T-helper 2 cell treated with Interferon-gamma antibody and Interleukin-4, amounts not matched to agents 5 μg/mL and 100 μg/mL, for 36 hours (primary cell): ENCODE results near the gene NEK1.

Experiments
- DNase-seq: peaks from one replicate; pipeline ENCODE4 v3.0.0; 2021; ENCODE audit warnings: low spot score
- H3K27ac Mint-ChIP-seq: one replicate; pipeline ENCODE4 v1.8.0; 2021; ENCODE audit warnings: mild to moderate bottlenecking, mixed read lengths
- H3K27me3 Mint-ChIP-seq: one replicate; pipeline ENCODE4 v1.8.0; 2021; ENCODE audit warnings: low read depth, mixed read lengths
- H3K36me3 Mint-ChIP-seq: one replicate; pipeline ENCODE4 v1.8.0; 2021; ENCODE audit warnings: low read depth, mixed read lengths
- H3K4me1 Mint-ChIP-seq: one replicate; pipeline ENCODE4 v1.8.0; 2021; ENCODE audit warnings: low read depth, mixed read lengths
- H3K4me3 Mint-ChIP-seq: one replicate; pipeline ENCODE4 v1.8.0; 2022; ENCODE audit warnings: mild to moderate bottlenecking, moderate library complexity, mixed read lengths
- H3K9me3 Mint-ChIP-seq: one replicate; pipeline ENCODE4 v1.8.0; 2021; ENCODE audit warnings: mixed read lengths

Gene NEK1

GRCh38 chr4:169398316-169398715, 214.1 kb downstream of the NEK1 start:
- no peak overlapping the region for H3K27ac Mint-ChIP-seq
- H3K4me3 Mint-ChIP-seq: no peak overlapping the region
- H3K4me1 Mint-ChIP-seq: peaks cover 2% of the 10 kb centered on the region
- no peaks in the 10 kb centered on the region for H3K9me3 Mint-ChIP-seq
- no peaks in the 10 kb centered on the region for H3K27me3 Mint-ChIP-seq
- DNase-seq: no peak
- H3K36me3 Mint-ChIP-seq: peaks cover 12% of the 10 kb centered on the region

- no peaks in the 10 kb centered on the region for H3K9me3 Mint-ChIP-seq
- peaks cover 12% of the 10 kb centered on the region for H3K36me3 Mint-ChIP-seq
- H3K4me1 Mint-ChIP-seq: peaks cover 2% of the 10 kb centered on the region
- no peak overlapping the region for H3K4me3 Mint-ChIP-seq
- H3K27ac Mint-ChIP-seq: no peak overlapping the region
- no peak for DNase-seq
- no peaks in the 10 kb centered on the region for H3K27me3 Mint-ChIP-seq
Observed at GRCh38 chr4:169397762-169398161, 214.6 kb downstream of the NEK1 start.

- H3K27me3 Mint-ChIP-seq: no peaks in the 10 kb centered on the region
- H3K4me1 Mint-ChIP-seq: no peaks in the 10 kb centered on the region
- H3K27ac Mint-ChIP-seq: no peak overlapping the region
- H3K9me3 Mint-ChIP-seq: peaks cover 10% of the 10 kb centered on the region
- no peak for DNase-seq
- H3K36me3 Mint-ChIP-seq: no peaks in the 10 kb centered on the region
- H3K4me3 Mint-ChIP-seq: no peak overlapping the region
Observed at GRCh38 chr4:169385376-169385775, 227.0 kb downstream of the NEK1 start.

- Mint-ChIP-seq H3K27ac (no peak overlapping the region), H3K27me3 (no peaks in the 10 kb centered on the region), H3K4me3 (no peak overlapping the region), H3K9me3 (peaks cover 10% of the 10 kb centered on the region), H3K4me1 (no peaks in the 10 kb centered on the region), H3K36me3 (no peaks in the 10 kb centered on the region)
- DNase-seq: no peak
Observed at GRCh38 chr4:169384779-169385178, 227.6 kb downstream of the NEK1 start.

GRCh38 chr4:169383724-169384123, 228.7 kb downstream of the NEK1 start:
- no peaks in the 10 kb centered on the region for H3K36me3 Mint-ChIP-seq

GRCh38 chr4:169379688-169380087, 232.7 kb downstream of the NEK1 start:
- H3K27me3 Mint-ChIP-seq: peaks cover 2% of the 10 kb centered on the region
- peaks cover 33% of the 10 kb centered on the region for H3K9me3 Mint-ChIP-seq
- no peak overlapping the region for H3K27ac Mint-ChIP-seq
- no peak overlapping the region for H3K4me3 Mint-ChIP-seq
- peaks cover 2% of the 10 kb centered on the region for H3K36me3 Mint-ChIP-seq
- no peak for DNase-seq
- H3K4me1 Mint-ChIP-seq: no peaks in the 10 kb centered on the region

More at GRCh38 chr4:169383724-169384123, 228.7 kb downstream of the NEK1 start:
- DNase-seq: no peak
- Mint-ChIP-seq H3K9me3 (peaks cover 18% of the 10 kb centered on the region), H3K27ac (no peak overlapping the region), H3K4me1 (no peaks in the 10 kb centered on the region), H3K27me3 (no peaks in the 10 kb centered on the region), H3K4me3 (no peak overlapping the region)

GRCh38 chr4:169377367-169377766, 235.0 kb downstream of the NEK1 start:
- Mint-ChIP-seq H3K4me3 (no peak overlapping the region), H3K9me3 (peaks cover 33% of the 10 kb centered on the region), H3K27ac (no peak overlapping the region), H3K36me3 (peaks cover 2% of the 10 kb centered on the region), H3K27me3 (peaks cover 2% of the 10 kb centered on the region), H3K4me1 (no peaks in the 10 kb centered on the region)
- no peak for DNase-seq

- peaks cover 32% of the 10 kb centered on the region for H3K9me3 Mint-ChIP-seq
Observed at GRCh38 chr4:169376421-169376820, 236.0 kb downstream of the NEK1 start.

GRCh38 chr4:169372791-169373190, 239.6 kb downstream of the NEK1 start:
- Mint-ChIP-seq H3K36me3 (peaks cover 2% of the 10 kb centered on the region), H3K4me1 (no peaks in the 10 kb centered on the region), H3K27ac (no peak overlapping the region), H3K4me3 (no peak overlapping the region), H3K9me3 (peaks cover 17% of the 10 kb centered on the region), H3K27me3 (peaks cover 2% of the 10 kb centered on the region)
- no peak for DNase-seq

More at GRCh38 chr4:169376421-169376820, 236.0 kb downstream of the NEK1 start:
- peaks cover 2% of the 10 kb centered on the region for H3K36me3 Mint-ChIP-seq
- no peak for DNase-seq
- peaks cover 2% of the 10 kb centered on the region for H3K27me3 Mint-ChIP-seq
- H3K4me1 Mint-ChIP-seq: no peaks in the 10 kb centered on the region
- no peak overlapping the region for H3K4me3 Mint-ChIP-seq
- no peak overlapping the region for H3K27ac Mint-ChIP-seq

GRCh38 chr4:169369634-169370033, 242.7 kb downstream of the NEK1 start:
- no peaks in the 10 kb centered on the region for H3K4me1 Mint-ChIP-seq
- H3K36me3 Mint-ChIP-seq: no peaks in the 10 kb centered on the region
- H3K4me3 Mint-ChIP-seq: no peak overlapping the region
- H3K27me3 Mint-ChIP-seq: no peaks in the 10 kb centered on the region
- no peak overlapping the region for H3K27ac Mint-ChIP-seq
- DNase-seq: no peak
- no peaks in the 10 kb centered on the region for H3K9me3 Mint-ChIP-seq

GRCh38 chr4:169367826-169368225, 244.6 kb downstream of the NEK1 start:
- Mint-ChIP-seq H3K27ac (no peak overlapping the region), H3K27me3 (no peaks in the 10 kb centered on the region), H3K4me3 (no peak overlapping the region), H3K9me3 (no peaks in the 10 kb centered on the region), H3K36me3 (no peaks in the 10 kb centered on the region), H3K4me1 (no peaks in the 10 kb centered on the region)
- DNase-seq: no peak

- no peaks in the 10 kb centered on the region for H3K27me3 Mint-ChIP-seq
- H3K27ac Mint-ChIP-seq: no peak overlapping the region
- no peaks in the 10 kb centered on the region for H3K4me1 Mint-ChIP-seq
- no peak overlapping the region for H3K4me3 Mint-ChIP-seq
- H3K36me3 Mint-ChIP-seq: no peaks in the 10 kb centered on the region
- no peaks in the 10 kb centered on the region for H3K9me3 Mint-ChIP-seq
- no peak for DNase-seq
Observed at GRCh38 chr4:169366821-169367220, 245.6 kb downstream of the NEK1 start.

GRCh38 chr4:169362607-169363006, 249.8 kb downstream of the NEK1 start:
- Mint-ChIP-seq H3K27me3 (peaks cover 6% of the 10 kb centered on the region), H3K27ac (no peak overlapping the region), H3K36me3 (no peaks in the 10 kb centered on the region), H3K4me1 (no peaks in the 10 kb centered on the region), H3K9me3 (no peaks in the 10 kb centered on the region), H3K4me3 (no peak overlapping the region)
- DNase-seq: no peak

- Mint-ChIP-seq H3K4me1 (no peaks in the 10 kb centered on the region), H3K4me3 (no peak overlapping the region), H3K27ac (no peak overlapping the region), H3K9me3 (no peaks in the 10 kb centered on the region), H3K36me3 (no peaks in the 10 kb centered on the region), H3K27me3 (peaks cover 6% of the 10 kb centered on the region)
- no peak for DNase-seq
Observed at GRCh38 chr4:169361756-169362155, 250.6 kb downstream of the NEK1 start.

GRCh38 chr4:169359961-169360360, 252.4 kb downstream of the NEK1 start:
- no peak overlapping the region for H3K27ac Mint-ChIP-seq
- H3K4me1 Mint-ChIP-seq: no peaks in the 10 kb centered on the region
- no peak overlapping the region for H3K4me3 Mint-ChIP-seq
- H3K36me3 Mint-ChIP-seq: no peaks in the 10 kb centered on the region
- peaks cover 6% of the 10 kb centered on the region for H3K27me3 Mint-ChIP-seq
- no peaks in the 10 kb centered on the region for H3K9me3 Mint-ChIP-seq
- no peak for DNase-seq
